ENCODE measurements around the gene PDE1A. TPM values are rescaled to one million over a fixed set of nuclear protein-coding genes. Genes with fewer than 3 reads are reported as not detected.

The PDE1A gene
- total RNA-seq, 1 experiment from 2014 or later, result 0.11 TPM

DNA sequence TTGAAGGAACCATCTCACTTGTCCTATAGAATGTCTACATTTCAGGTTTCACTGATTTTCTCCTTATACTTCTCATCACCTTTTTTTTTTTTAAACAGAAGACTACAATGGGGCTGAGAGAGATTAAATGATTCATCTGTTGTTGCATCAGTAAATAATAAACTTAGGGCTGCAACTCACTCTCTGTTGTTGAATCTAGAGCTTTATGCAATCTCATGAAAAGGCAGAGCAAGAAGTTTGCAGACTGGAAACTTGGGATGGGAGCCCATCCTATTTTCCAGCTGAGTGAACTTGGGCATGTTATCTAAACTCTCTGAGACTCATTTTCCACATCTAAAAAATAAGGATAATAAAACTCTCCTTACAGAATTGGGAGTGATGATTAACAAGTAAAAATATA is 58.4 kb downstream of the PDE1A start:
- Histone ChIP-seq H3K36me3 (ENCODE audit: low read depth) (no peaks in the 10 kb centered on the region), H3K79me2 (ENCODE audit: low read depth) (no peaks in the 10 kb centered on the region), H2AFZ (no peak overlapping the region), H3K27ac (no peak overlapping the region), H3F3A (ENCODE audit: insufficient read depth, low read depth) (no peaks in the 10 kb centered on the region), H4K20me1 (ENCODE audit: insufficient read depth) (no peaks in the 10 kb centered on the region), H3K4me2 (no peak overlapping the region), H3K4me1 (replicated peaks; ENCODE audit: insufficient read depth) (peaks cover 8% of the 10 kb centered on the region), H3K27me3 (ENCODE audit: insufficient read depth, low read depth) (no peaks in the 10 kb centered on the region), H3K9me2 (ENCODE audit: insufficient read depth) (no peaks in the 10 kb centered on the region; the same call in 1 of the 2 replicates), H3K4me3 (no peak overlapping the region), H3K9me3 (ENCODE audit: insufficient read depth, low read depth) (no peaks in the 10 kb centered on the region; the same call in 1 of the 2 replicates)
- no TSS peak for BruUV-seq (replicated peaks)
- intact Hi-C loops (cut with micrococcal nuclease; ENCODE audit: unreplicated experiment), result no loop called here
- DNase-seq, result no peak
- CTCF ChIA-PET, result no interaction called here
- TF ChIP-seq, protein P1, sequence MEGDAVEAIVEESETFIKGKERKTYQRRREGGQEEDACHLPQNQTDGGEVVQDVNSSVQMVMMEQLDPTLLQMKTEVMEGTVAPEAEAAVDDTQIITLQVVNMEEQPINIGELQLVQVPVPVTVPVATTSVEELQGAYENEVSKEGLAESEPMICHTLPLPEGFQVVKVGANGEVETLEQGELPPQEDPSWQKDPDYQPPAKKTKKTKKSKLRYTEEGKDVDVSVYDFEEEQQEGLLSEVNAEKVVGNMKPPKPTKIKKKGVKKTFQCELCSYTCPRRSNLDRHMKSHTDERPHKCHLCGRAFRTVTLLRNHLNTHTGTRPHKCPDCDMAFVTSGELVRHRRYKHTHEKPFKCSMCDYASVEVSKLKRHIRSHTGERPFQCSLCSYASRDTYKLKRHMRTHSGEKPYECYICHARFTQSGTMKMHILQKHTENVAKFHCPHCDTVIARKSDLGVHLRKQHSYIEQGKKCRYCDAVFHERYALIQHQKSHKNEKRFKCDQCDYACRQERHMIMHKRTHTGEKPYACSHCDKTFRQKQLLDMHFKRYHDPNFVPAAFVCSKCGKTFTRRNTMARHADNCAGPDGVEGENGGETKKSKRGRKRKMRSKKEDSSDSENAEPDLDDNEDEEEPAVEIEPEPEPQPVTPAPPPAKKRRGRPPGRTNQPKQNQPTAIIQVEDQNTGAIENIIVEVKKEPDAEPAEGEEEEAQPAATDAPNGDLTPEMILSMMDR (conservative IDR thresholded peaks at IDR 0.05), result no peak
- TF ChIP-seq EZH2 (IDR thresholded peaks at IDR 0.05; ENCODE audit: low read depth), result no peak
- POLR2A ChIA-PET (ENCODE audit: unreplicated experiment), result no interaction called here

DNA sequence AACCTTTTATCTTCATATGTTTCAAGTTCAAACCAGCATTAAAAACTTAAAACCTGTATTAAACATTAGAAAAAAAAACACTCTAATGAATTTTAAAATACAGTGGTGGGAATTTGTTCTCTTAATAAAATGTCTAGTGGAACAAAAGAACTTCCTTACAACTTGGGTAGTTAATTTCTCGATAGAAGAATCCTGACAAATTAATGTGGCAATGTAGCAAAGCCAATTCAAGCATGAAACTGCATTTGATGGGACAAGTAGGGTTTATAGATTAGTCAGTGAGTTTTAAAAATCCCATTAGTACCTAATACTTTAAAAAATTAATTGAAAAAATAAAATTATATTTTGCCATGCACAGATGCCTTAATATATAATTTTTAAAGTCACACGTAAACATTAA is 59.4 kb downstream of the PDE1A start:
- H3K27me3 ChIP-seq (ENCODE audit: insufficient read depth, low read depth), result no peaks in the 10 kb centered on the region
- BruUV-seq (replicated peaks), result no TSS peak
- no peaks in the 10 kb centered on the region for H3K79me2 ChIP-seq (ENCODE audit: low read depth)
- CTCF ChIA-PET, result no interaction called here
- no peaks in the 10 kb centered on the region for H3K36me3 ChIP-seq (ENCODE audit: low read depth)
- no peak overlapping the region for H2AFZ ChIP-seq
- no peak overlapping the region for H3K4me3 ChIP-seq
- H3F3A ChIP-seq (ENCODE audit: insufficient read depth, low read depth), result no peaks in the 10 kb centered on the region
- TF ChIP-seq, protein P1 (conservative IDR thresholded peaks at IDR 0.05), result no peak
- no peak for TF ChIP-seq EZH2 (IDR thresholded peaks at IDR 0.05; ENCODE audit: low read depth)
- no peaks in the 10 kb centered on the region; the same call in 1 of the 2 replicates for H3K9me2 ChIP-seq (ENCODE audit: insufficient read depth)
- H3K4me1 ChIP-seq (replicated peaks; ENCODE audit: insufficient read depth), result peaks cover 2% of the 10 kb centered on the region
- POLR2A ChIA-PET (ENCODE audit: unreplicated experiment), result no interaction called here
- no peak overlapping the region for H3K27ac ChIP-seq
- intact Hi-C loops (cut with micrococcal nuclease; ENCODE audit: unreplicated experiment), result no loop called here
- no peaks in the 10 kb centered on the region; the same call in 1 of the 2 replicates for H3K9me3 ChIP-seq (ENCODE audit: insufficient read depth, low read depth)
- H4K20me1 ChIP-seq (ENCODE audit: insufficient read depth), result no peaks in the 10 kb centered on the region
- DNase-seq, result no peak
- H3K4me2 ChIP-seq, result no peak overlapping the region

DNA sequence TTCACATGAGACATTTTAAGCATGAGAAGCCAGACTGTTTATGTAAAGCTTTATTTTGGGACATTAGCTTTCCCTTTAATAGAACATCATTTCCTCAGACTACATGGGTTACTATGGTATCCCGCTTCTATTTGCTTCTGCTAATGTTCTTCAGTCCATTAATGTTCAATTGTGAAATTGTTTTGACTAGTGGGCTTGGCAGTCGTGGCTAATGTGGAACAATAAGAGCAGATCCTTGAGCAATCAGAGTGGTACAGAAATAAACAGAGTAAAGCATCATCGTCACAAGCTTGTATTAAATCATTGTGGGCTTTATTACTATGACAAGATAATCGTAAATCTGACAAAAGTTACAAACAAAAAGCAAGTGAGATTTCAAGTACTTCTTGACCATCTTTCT is 60.2 kb downstream of the PDE1A start:
- intact Hi-C loops (cut with micrococcal nuclease; ENCODE audit: unreplicated experiment), result no loop called here
- CTCF ChIA-PET, result no interaction called here
- Histone ChIP-seq H3K4me1 (replicated peaks; ENCODE audit: insufficient read depth) (no peaks in the 10 kb centered on the region), H4K20me1 (ENCODE audit: insufficient read depth) (no peaks in the 10 kb centered on the region), H2AFZ (no peak overlapping the region), H3K36me3 (ENCODE audit: low read depth) (no peaks in the 10 kb centered on the region), H3F3A (ENCODE audit: insufficient read depth, low read depth) (no peaks in the 10 kb centered on the region), H3K4me3 (no peak overlapping the region), H3K27ac (no peak overlapping the region), H3K27me3 (ENCODE audit: insufficient read depth, low read depth) (no peaks in the 10 kb centered on the region), H3K79me2 (ENCODE audit: low read depth) (no peaks in the 10 kb centered on the region), H3K9me3 (ENCODE audit: insufficient read depth, low read depth) (no peaks in the 10 kb centered on the region), H3K9me2 (ENCODE audit: insufficient read depth) (no peaks in the 10 kb centered on the region; the same call in 1 of the 2 replicates), H3K4me2 (no peak overlapping the region)
- POLR2A ChIA-PET (ENCODE audit: unreplicated experiment), result interaction anchor here (0.6 kb wide), 1 partner anchor 16 kb away, joined by 5 read pairs; no protein-coding TSS in a partner anchor
- no TSS peak for BruUV-seq (replicated peaks)
- TF ChIP-seq, protein P1 (conservative IDR thresholded peaks at IDR 0.05), result no peak
- no peak for TF ChIP-seq EZH2 (IDR thresholded peaks at IDR 0.05; ENCODE audit: low read depth)
- DNase-seq, result no peak
